ENCODE measurements around the gene CDSN. TPM values are rescaled to one million over a fixed set of nuclear protein-coding genes. Genes with fewer than 3 reads are reported as not detected.

CDSN gene, protein sequence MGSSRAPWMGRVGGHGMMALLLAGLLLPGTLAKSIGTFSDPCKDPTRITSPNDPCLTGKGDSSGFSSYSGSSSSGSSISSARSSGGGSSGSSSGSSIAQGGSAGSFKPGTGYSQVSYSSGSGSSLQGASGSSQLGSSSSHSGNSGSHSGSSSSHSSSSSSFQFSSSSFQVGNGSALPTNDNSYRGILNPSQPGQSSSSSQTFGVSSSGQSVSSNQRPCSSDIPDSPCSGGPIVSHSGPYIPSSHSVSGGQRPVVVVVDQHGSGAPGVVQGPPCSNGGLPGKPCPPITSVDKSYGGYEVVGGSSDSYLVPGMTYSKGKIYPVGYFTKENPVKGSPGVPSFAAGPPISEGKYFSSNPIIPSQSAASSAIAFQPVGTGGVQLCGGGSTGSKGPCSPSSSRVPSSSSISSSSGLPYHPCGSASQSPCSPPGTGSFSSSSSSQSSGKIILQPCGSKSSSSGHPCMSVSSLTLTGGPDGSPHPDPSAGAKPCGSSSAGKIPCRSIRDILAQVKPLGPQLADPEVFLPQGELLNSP
- total RNA-seq (ENCODE audit: low replicate concordance), result not detected in 2 replicates

GRCh38 chr6:31120151-31120915 is at the start of gene CDSN:
Gene CDSN (minus strand): TSS chr6:31120446. CDS start chr6:31120419, 27 bp downstream.

GRCh38 chr6:31158140-31158862 is 38.1 kb upstream of the CDSN start, which contains the start of gene TCF19:
Gene TCF19 (plus strand): TSS chr6:31158589. CDS start chr6:31159470, 881 bp downstream.

DNA sequence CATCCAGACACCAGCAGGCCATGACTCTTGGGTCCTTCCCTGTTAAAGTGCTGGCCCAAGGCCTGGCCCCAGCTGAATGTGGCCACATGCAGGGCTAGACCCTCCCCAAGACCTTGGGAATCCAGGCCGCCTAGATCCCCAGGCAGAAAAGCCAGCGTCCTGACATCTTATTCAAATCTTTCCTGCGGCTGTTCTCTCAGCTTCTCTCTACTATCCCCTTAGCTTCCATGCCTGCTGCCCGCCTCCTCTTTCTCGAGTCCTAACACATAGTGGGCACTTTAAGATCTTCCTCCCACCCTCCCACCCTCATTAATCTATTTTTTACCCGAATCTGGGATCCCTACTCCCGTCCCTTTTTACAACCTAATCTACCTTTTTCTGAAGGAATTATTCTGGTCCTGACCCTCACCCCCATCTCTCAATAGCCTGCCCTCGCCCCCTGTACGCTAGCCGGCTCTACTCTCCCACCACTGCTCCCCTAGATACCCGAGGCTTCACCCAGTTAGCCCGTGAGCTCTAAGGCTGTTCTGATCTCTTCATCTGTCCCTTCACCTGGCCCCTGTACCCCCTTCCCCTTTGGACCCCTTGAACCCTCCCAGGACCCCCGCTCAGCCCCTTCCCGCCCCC is 37.4 kb upstream of the CDSN start, which contains the start of gene CCHCR1:
TSS of gene CCHCR1 (minus strand) at position 290 of the 627 bp plus-strand sequence. CDS start at position 88, 202 bp downstream.

GRCh38 chr6:31138982-31139381 is 18.7 kb upstream of the CDSN start, which contains the start of gene PSORS1C2:
Gene PSORS1C2 (minus strand): TSS chr6:31139066. CDS start chr6:31139026, 40 bp downstream.

GRCh38 chr6:31114541-31114878 is 5.7 kb downstream of the CDSN start, which contains the start of gene PSORS1C1:
Gene PSORS1C1 (plus strand): TSS chr6:31114800. CDS start chr6:31129633, 14,833 bp downstream.

DNA sequence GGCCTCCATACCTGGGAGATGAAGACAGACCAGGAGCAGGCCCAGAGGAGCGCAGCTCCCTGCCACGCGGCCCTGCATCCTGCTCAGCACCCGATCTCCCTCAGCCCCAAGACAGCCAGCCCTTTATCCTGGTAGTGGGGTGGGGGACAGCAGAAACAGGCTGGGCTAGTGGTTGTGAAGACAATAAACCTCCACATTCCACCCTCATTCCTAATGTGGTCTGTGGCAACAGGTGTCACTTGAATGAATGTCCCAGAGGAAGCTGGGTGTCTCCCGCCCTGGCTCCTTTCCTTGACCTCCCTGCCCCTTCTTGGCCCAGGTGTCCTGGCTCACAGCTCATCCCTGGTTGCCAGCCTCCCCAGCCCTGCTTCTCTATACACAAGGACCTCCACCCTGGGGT is 7.8 kb downstream of the CDSN start, which contains the start of gene C6orf15:
TSS of gene C6orf15 (minus strand) at position 98 of the 400 bp plus-strand sequence. CDS start at position 78, 20 bp downstream.

Other genes starting within 250 kb of the CDSN start
- 18.4 and 42.1 TPM in 2 replicates for gene DDR1, start 235.9 kb downstream of the CDSN start, total RNA-seq (ENCODE audit: low replicate concordance)
- gene GTF2H4, start 212.2 kb downstream of the CDSN start, total RNA-seq (ENCODE audit: low replicate concordance), result 8.4 and 11.7 TPM in 2 replicates
- 12.3 and 15.7 TPM in 2 replicates for gene VARS2, start 206.2 kb downstream of the CDSN start, total RNA-seq (ENCODE audit: low replicate concordance)
- not detected in 2 replicates for gene SFTA2, start 188.3 kb downstream of the CDSN start, total RNA-seq (ENCODE audit: low replicate concordance)
- gene MUCL3, start 179.5 kb downstream of the CDSN start, total RNA-seq (ENCODE audit: low replicate concordance), result not detected in 2 replicates
- gene MUC21, start 136.7 kb downstream of the CDSN start, total RNA-seq (ENCODE audit: low replicate concordance), result not detected in 2 replicates
- not detected in 2 replicates for gene MUC22, start 110.0 kb downstream of the CDSN start, total RNA-seq (ENCODE audit: low replicate concordance)
- 0.08 TPM in 1 of 2 replicates, not detected in the other for gene C6orf15, start 7.9 kb downstream of the CDSN start, total RNA-seq (ENCODE audit: low replicate concordance)
- gene PSORS1C1, start 5.6 kb downstream of the CDSN start, total RNA-seq (ENCODE audit: low replicate concordance), result 1.2 and 1.5 TPM in 2 replicates
- gene PSORS1C2, start 18.6 kb upstream of the CDSN start, total RNA-seq (ENCODE audit: low replicate concordance), result 0.08 TPM in 1 of 2 replicates, not detected in the other
- gene CCHCR1, start 37.4 kb upstream of the CDSN start, total RNA-seq (ENCODE audit: low replicate concordance), result 13.1 and 14.2 TPM in 2 replicates
- 1.3 and 6.6 TPM in 2 replicates for gene TCF19, start 38.1 kb upstream of the CDSN start, total RNA-seq (ENCODE audit: low replicate concordance)
- not detected in 2 replicates for gene POU5F1, start 50.2 kb upstream of the CDSN start, total RNA-seq (ENCODE audit: low replicate concordance)
- 103 and 155 TPM in 2 replicates for gene HLA-C, start 151.6 kb upstream of the CDSN start, total RNA-seq (ENCODE audit: low replicate concordance)
- gene HLA-B, start 236.7 kb upstream of the CDSN start, total RNA-seq (ENCODE audit: low replicate concordance), result 195 and 476 TPM in 2 replicates